ENCODE measurements around the gene ITGA11. TPM values are rescaled to one million over a fixed set of nuclear protein-coding genes. Genes with fewer than 3 reads are reported as not detected.

The ITGA11 gene
- polyA plus RNA-seq, 1 of the 3 experiments (the other 2 are of a cell fraction), result 0.49 TPM

GRCh38 chr15:68256675-68257450 lies 175.1 kb downstream of the ITGA11 start:
- Histone ChIP-seq H3K9me2 (no peaks in the 10 kb centered on the region), H3K4me1 (ENCODE audit: control insufficient read depth in 1 of 2, insufficient read depth in 2 of 2, low read depth in 1 of 2, low read length in 1 of 2) (no peaks in the 10 kb centered on the region), H3F3A (replicated peaks; ENCODE audit: insufficient read depth) (peaks cover 4% of the 10 kb centered on the region), H3K9ac (no peak overlapping the region), H3K4me3 (ENCODE audit: low read depth in 2 of 2, low read length in 1 of 2) (no peak overlapping the region), H4K20me1 (ENCODE audit: insufficient read depth) (no peaks in the 10 kb centered on the region), H3K4me2 (no peak overlapping the region), H3K27me3 (ENCODE audit: insufficient read depth) (no peaks in the 10 kb centered on the region), H3K27ac (ENCODE audit: low read depth in 2 of 2, low read length in 1 of 2) (no peak overlapping the region), H3K9me3 (no peaks in the 10 kb centered on the region), H2AFZ (ENCODE audit: low read depth) (no peak overlapping the region), H3K79me2 (ENCODE audit: insufficient read depth) (no peaks in the 10 kb centered on the region), H3K36me3 (replicated peaks in 1 of 2; ENCODE audit: control insufficient read depth in 1 of 2, insufficient read depth in 2 of 2, low read length in 1 of 2) (no peaks in the 10 kb centered on the region)
- ChIA-PET CTCF (no interaction called here), POLR2A (no interaction called here)
- TF ChIP-seq JUND (IDR thresholded peaks at IDR 0.05), result no peak
- no peak for TF ChIP-seq ELF1 (IDR thresholded peaks at IDR 0.05)
- TF ChIP-seq PBX3 (IDR thresholded peaks at IDR 0.05), result no peak
- no peak for TF ChIP-seq RCOR1 (IDR thresholded peaks at IDR 0.05; ENCODE audit: low read length)
- no peak for TF ChIP-seq TEAD4 (IDR thresholded peaks at IDR 0.05; ENCODE audit: borderline replicate concordance, insufficient read depth)
- no peak for TF ChIP-seq NFIC (IDR thresholded peaks at IDR 0.05; ENCODE audit: borderline replicate concordance)
- TF ChIP-seq NRF1 (IDR thresholded peaks at IDR 0.05; ENCODE audit: low read depth, low read length), result no peak
- TF ChIP-seq FOXM1 (IDR thresholded peaks at IDR 0.05; ENCODE audit: low read depth), result no peak
- no peak for TF ChIP-seq SMC3 (IDR thresholded peaks at IDR 0.05; ENCODE audit: low read depth, low read length)
- no peak for TF ChIP-seq YY1 (IDR thresholded peaks at IDR 0.05; ENCODE audit: low read depth)
- TF ChIP-seq MAX (IDR thresholded peaks at IDR 0.05; ENCODE audit: low read depth), result no peak
- TF ChIP-seq MXI1 (IDR thresholded peaks at IDR 0.05; ENCODE audit: low read depth, low read length), result no peak
- TF ChIP-seq CHD2 (IDR thresholded peaks at IDR 0.05; ENCODE audit: low read length, partially characterized antibody), result no peak
- no peak for TF ChIP-seq CTCF (IDR thresholded peaks at IDR 0.05)
- no peak for TF ChIP-seq TCF12 (IDR thresholded peaks at IDR 0.05)
- no peak for TF ChIP-seq ZBTB33 (IDR thresholded peaks at IDR 0.05; ENCODE audit: borderline replicate concordance, low read depth)
- no peak for TF ChIP-seq GATA2 (CRISPR knock-in tag; IDR thresholded peaks at IDR 0.05)
- no peak for TF ChIP-seq SIN3A (IDR thresholded peaks at IDR 0.05; ENCODE audit: borderline replicate concordance, low read depth, low read length)
- no peak for TF ChIP-seq FOXJ3 (CRISPR knock-in tag; IDR thresholded peaks at IDR 0.05)
- DNase-seq, result no peak
- WGBS (ENCODE audit: low lambda C conversion rate), result 85% methylated on average over 48 of the region's 57 CpGs

Measured in SK-N-SH (cell line).